GM12873 (cell line): ENCODE results near the gene LRRC28.

Experiments used
- TF ChIP-seq, protein P1 (sequence below): IDR thresholded peaks from 2 replicates; pipeline ENCODE4 v1.5.1; 2012; ENCODE audit warnings: low read depth, mild to moderate bottlenecking, moderate library complexity, low read length, control low read depth; ENCODE audit not compliant: insufficient read depth; ENCODE audit errors: missing control alignments

Gene LRRC28

DNA sequence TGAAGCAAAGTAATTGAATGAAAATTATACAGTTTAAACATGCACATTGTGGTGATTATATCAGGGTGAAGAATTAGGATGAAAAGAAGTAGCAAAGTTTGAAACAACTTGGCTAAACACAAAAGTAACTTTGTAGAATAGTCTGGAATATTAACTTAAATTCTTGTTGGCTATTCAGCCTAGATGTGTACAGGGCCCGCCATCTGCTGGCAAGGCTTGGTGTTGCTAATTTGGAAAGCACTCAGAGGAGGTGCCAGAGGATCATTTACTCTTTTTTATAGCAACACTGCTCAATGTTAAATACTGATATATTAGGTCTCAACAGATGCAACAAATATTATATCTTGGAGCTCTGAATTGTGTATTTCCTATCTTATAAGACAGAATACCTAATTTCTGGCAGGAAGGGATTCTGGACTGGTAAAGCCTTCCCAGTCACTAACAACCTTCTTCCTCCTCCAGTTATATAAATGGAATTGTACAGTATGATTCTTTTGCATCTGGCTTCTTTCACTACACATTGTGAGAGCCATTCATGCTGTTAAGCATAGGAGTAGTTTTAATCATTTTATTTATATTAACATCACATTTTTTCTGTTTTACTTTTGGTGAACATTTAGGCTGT, 38.0 kb upstream of the LRRC28 start:
- TF ChIP-seq, protein P1, sequence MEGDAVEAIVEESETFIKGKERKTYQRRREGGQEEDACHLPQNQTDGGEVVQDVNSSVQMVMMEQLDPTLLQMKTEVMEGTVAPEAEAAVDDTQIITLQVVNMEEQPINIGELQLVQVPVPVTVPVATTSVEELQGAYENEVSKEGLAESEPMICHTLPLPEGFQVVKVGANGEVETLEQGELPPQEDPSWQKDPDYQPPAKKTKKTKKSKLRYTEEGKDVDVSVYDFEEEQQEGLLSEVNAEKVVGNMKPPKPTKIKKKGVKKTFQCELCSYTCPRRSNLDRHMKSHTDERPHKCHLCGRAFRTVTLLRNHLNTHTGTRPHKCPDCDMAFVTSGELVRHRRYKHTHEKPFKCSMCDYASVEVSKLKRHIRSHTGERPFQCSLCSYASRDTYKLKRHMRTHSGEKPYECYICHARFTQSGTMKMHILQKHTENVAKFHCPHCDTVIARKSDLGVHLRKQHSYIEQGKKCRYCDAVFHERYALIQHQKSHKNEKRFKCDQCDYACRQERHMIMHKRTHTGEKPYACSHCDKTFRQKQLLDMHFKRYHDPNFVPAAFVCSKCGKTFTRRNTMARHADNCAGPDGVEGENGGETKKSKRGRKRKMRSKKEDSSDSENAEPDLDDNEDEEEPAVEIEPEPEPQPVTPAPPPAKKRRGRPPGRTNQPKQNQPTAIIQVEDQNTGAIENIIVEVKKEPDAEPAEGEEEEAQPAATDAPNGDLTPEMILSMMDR: peak; percentile 82

DNA sequence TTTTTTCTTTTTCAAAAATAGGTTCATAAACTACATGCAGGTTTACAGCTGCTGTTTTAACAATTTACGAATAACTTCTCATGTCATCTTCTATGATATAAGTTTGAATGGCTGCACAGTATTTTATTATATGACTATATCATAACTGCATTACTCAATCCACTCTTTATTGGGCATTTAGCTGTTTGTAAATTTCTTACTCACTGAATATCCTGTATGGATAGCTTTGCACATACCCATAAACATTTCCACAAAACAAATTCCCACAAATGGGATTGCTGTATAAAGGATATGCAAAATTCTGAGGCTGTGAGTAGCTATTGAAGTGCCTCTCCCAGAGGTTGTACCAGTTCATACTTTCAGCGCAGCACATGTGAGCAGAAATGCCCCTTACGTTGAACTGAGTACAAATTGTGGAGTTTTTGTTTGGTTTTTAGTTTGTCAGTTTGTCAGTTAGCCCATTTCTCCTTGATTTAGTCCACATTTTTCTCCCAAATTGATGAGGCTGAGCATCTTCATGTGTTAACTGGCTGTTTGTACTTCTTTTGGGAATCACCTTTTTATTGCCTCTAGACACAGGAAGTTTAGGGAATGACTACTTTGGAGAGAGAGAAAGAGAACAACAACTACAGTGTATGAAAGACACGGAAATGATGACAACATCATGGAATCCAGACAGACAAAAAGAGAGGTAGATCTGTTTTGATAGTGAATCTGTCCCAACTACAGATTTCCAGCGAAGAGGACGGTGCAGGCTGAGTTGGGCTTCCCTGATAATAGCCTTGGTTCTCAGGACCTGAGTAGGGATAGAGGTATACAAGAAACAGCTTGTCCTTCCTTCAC, 26.7 kb upstream of the LRRC28 start:
- TF ChIP-seq, protein P1: no peak

DNA sequence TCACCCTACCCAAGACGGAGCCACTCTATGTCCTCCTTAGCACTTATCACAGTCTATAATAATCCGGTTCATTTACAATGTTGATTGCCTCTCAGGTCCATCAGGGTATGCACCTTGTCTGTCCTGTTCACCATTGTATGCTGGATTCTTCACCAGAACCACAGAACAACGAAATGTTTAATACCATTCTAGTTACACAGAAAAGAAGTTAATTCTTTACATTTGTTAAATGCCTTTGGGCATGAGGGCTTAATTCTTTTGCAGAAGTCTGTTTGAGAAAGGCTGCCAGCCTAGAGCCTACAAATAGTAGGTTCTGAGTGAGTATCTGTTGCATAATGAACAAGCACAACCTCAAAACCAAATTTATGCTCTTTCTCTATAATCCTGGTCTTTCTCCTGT, 24.5 kb upstream of the LRRC28 start:
- TF ChIP-seq, protein P1: no peak

DNA sequence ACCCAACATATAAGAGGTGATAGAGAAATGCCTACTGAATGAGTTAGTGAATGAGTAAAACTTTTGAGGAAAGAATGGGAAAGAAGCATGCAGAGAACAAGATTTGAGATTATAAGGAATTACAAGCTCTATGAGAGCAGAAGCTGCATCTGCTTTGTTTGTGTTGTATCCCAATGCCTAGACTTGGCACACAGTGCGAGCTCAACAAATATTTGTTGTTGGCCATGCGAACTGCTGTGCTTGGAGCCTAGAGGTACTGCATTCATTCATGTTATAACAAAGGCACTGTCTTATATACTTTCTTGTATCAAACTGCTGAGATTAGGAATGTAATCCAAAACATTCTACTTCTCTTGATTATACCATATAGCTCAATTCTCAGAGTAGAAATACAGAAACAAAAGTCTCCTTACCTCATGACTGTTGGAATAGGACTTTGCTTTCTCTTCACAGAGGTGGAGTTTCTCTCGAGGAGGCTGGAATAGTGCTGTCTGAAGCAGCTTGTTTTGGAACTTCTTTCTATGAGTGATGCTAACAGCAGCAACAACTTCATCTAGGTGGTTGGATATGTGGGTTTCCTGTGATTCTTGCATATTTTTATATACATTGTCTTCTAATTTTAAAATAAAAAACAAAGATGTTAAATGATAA, 23.0 kb upstream of the LRRC28 start:
- TF ChIP-seq, protein P1: no peak

DNA sequence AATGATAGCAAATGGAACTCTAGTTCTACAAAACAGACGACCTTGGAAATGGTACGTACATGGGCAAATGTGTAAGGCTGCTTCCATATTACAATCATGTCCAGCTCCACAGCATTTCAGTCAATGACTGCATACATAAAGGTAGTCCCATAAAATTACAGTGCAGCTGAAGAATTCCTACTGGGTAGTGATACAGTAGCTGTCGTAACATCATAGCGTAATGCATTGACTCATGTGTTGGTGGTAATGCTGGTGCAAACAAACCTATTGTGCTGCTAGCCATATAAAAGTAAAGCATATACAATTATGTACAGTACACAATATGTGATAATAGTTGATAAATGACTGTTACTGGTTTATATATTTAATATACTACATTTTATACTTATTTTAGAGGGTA, 20.4 kb upstream of the LRRC28 start:
- TF ChIP-seq, protein P1: no peak

DNA sequence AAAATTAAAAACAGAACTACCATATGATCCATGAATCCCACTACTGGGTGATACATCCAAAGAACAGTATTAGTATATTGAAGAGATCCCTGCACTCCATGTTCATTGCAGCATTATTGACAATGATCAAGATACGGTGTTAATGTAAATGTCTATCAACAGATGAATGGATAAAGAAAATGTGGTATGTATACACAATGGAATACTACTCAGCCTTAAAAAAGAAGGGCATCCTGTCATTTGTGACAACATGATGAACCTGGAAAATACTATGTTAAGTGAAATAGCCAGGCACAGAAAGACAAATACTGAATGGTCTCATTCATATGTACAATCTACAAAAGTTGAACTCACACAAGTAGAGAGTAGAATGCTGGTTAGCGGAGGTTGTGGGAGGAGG, 18.5 kb upstream of the LRRC28 start:
- TF ChIP-seq, protein P1: no peak

DNA sequence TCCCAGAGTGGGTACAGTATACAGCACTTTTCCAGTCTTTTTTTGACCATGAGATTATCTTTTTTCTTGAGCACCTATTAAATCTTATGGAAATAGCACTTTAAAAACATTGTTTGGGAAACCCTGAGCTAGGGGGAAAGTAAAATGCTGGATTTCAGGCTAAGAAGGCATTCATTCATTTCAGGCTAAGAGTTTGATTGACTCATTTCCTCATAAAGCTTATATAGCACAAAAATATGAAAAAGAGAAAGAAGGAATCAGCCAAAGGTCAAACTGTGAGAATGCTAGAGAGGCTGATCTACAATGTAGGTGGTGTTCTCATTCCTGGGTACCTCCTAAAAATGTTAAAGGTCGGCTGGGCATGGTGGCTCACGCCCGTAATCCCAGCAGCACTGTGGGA, 12.4 kb upstream of the LRRC28 start:
- TF ChIP-seq, protein P1: no peak
